Tibial nerve (tissue), 4 donors: Measurements from ENCODE around the gene RALGDS.

Source experiments
- EP300 ChIP-seq, 2 donors: sonication (generic); formaldehyde crosslinking; IDR thresholded peaks; one replicate each; pipeline ENCODE4 v1.6.1; 2017; ENCODE audit warnings: antibody characterized with exemption in 2 of 2, mild to moderate bottlenecking in 1 of 2
- POLR2A ChIP-seq, 2 donors: fragments of 450-650 bp; IDR thresholded peaks; one replicate each; pipeline ENCODE4 v1.6.1; 2017; ENCODE audit warnings: antibody characterized with exemption in 2 of 2, mild to moderate bottlenecking in 2 of 2, moderate library complexity in 2 of 2
- TF ChIP-seq, protein P1 (sequence below), 5 experiments: fragments of 200-600 bp in 3 of 5; fragments of 450-650 bp in 2 of 5; sonication (generic) in 3 of 5; IDR thresholded peaks; one replicate each; pipeline ENCODE4 v1.5.1; 2016 to 2019; ENCODE audit warnings: antibody characterized with exemption in 5 of 5, mild to moderate bottlenecking in 3 of 5, moderate library complexity in 2 of 5

- TF ChIP-seq, protein P1, sequence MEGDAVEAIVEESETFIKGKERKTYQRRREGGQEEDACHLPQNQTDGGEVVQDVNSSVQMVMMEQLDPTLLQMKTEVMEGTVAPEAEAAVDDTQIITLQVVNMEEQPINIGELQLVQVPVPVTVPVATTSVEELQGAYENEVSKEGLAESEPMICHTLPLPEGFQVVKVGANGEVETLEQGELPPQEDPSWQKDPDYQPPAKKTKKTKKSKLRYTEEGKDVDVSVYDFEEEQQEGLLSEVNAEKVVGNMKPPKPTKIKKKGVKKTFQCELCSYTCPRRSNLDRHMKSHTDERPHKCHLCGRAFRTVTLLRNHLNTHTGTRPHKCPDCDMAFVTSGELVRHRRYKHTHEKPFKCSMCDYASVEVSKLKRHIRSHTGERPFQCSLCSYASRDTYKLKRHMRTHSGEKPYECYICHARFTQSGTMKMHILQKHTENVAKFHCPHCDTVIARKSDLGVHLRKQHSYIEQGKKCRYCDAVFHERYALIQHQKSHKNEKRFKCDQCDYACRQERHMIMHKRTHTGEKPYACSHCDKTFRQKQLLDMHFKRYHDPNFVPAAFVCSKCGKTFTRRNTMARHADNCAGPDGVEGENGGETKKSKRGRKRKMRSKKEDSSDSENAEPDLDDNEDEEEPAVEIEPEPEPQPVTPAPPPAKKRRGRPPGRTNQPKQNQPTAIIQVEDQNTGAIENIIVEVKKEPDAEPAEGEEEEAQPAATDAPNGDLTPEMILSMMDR (IDR thresholded peaks at IDR 0.05), result no peak
- no peak for TF ChIP-seq POLR2A (IDR thresholded peaks at IDR 0.05)
- TF ChIP-seq EP300 (IDR thresholded peaks at IDR 0.05), result no peak
Observed at GRCh38 chr9:133075925-133076630, 45.0 kb downstream of the RALGDS start.
